Measurements from ENCODE around the gene LRTM1.

GRCh38 chr3:54935869-54936268 lies 8.0 kb upstream of the LRTM1 start:
- TF ChIP-seq, protein P1, sequence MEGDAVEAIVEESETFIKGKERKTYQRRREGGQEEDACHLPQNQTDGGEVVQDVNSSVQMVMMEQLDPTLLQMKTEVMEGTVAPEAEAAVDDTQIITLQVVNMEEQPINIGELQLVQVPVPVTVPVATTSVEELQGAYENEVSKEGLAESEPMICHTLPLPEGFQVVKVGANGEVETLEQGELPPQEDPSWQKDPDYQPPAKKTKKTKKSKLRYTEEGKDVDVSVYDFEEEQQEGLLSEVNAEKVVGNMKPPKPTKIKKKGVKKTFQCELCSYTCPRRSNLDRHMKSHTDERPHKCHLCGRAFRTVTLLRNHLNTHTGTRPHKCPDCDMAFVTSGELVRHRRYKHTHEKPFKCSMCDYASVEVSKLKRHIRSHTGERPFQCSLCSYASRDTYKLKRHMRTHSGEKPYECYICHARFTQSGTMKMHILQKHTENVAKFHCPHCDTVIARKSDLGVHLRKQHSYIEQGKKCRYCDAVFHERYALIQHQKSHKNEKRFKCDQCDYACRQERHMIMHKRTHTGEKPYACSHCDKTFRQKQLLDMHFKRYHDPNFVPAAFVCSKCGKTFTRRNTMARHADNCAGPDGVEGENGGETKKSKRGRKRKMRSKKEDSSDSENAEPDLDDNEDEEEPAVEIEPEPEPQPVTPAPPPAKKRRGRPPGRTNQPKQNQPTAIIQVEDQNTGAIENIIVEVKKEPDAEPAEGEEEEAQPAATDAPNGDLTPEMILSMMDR (IDR thresholded peaks at IDR 0.05; ENCODE audit: low read depth, low read length), result no peak
- TF ChIP-seq EZH2phosphoT487 (IDR thresholded peaks at IDR 0.05; ENCODE audit: low read depth), result no peak

Data from OCI-LY3 (cell line).